Neuron (in vitro differentiated cells): Measurements from ENCODE around the gene ABHD6.
A peak's percentile ranks its signal among the peaks of the same experiment; 100 is the strongest.

Experiments used
- H2AFZ ChIP-seq: one replicate; pipeline ENCODE4 v1.6.1; 2013; ENCODE audit warnings: low read depth, mild to moderate bottlenecking, inconsistent platforms, low read length, moderate library complexity
- H3K27me3 ChIP-seq: one replicate; pipeline ENCODE4 v1.6.1; 2013; ENCODE audit warnings: low read length; ENCODE audit not compliant: insufficient read depth
- H3K36me3 ChIP-seq: one replicate; pipeline ENCODE4 v1.6.1; 2013; ENCODE audit warnings: low read length; ENCODE audit not compliant: insufficient read depth
- H3K4me1 ChIP-seq: one replicate; pipeline ENCODE4 v1.6.1; 2013; ENCODE audit warnings: low read length; ENCODE audit not compliant: insufficient read depth
- H3K4me3 ChIP-seq: 2 replicates; pipeline ENCODE4 v1.5.1; 2013; ENCODE audit warnings: mild to moderate bottlenecking, low read length, moderate library complexity
- H3K9me3 ChIP-seq: one replicate; pipeline ENCODE4 v1.6.1; 2013; ENCODE audit warnings: low read length

ABHD6 gene

GRCh38 chr3:58299839-58300516, 62.4 kb downstream of the ABHD6 start:
- Histone ChIP-seq H3K27me3 (peaks cover 24% of the 10 kb centered on the region), H3K4me1 (peaks cover 3% of the 10 kb centered on the region), H3K36me3 (no peaks in the 10 kb centered on the region), H2AFZ (peak overlapping the region; percentile 51), H3K4me3 (no peak overlapping the region), H3K9me3 (no peaks in the 10 kb centered on the region)

GRCh38 chr3:58305882-58306711, 68.5 kb downstream of the ABHD6 start, which contains the start of the genes HTD2 and RPP14:
Gene HTD2, plus strand, starts transcription at chr3:58306520. Its CDS starts 11,094 bp downstream, at chr3:58317614.
Gene RPP14, plus strand, starts transcription at chr3:58306245. Its CDS starts 4,085 bp downstream, at chr3:58310330.
- peaks cover 13% of the 10 kb centered on the region for H3K4me1 ChIP-seq
- no peaks in the 10 kb centered on the region for H3K9me3 ChIP-seq
- peaks cover 7% of the 10 kb centered on the region for H3K27me3 ChIP-seq
- peaks cover 28% of the 10 kb centered on the region for H3K36me3 ChIP-seq
- peak within 1 kb of the TSS; percentile 92 for H3K4me3 ChIP-seq
- H2AFZ ChIP-seq, result peak within 1 kb of the TSS; percentile 48

- H3K4me3 ChIP-seq, result peak overlapping the region; percentile 92
- no peaks in the 10 kb centered on the region for H3K27me3 ChIP-seq
- H3K9me3 ChIP-seq, result no peaks in the 10 kb centered on the region
- no peak overlapping the region for H2AFZ ChIP-seq
- peaks cover 41% of the 10 kb centered on the region for H3K36me3 ChIP-seq
- peaks cover 13% of the 10 kb centered on the region for H3K4me1 ChIP-seq
These were observed 70.1 kb downstream of the ABHD6 start for GRCh38 chr3:58307639-58308215.

GRCh38 chr3:58308728-58309127, 71.1 kb downstream of the ABHD6 start:
- Histone ChIP-seq H3K4me3 (no peak overlapping the region), H3K27me3 (no peaks in the 10 kb centered on the region), H3K36me3 (peaks cover 46% of the 10 kb centered on the region), H3K9me3 (no peaks in the 10 kb centered on the region), H2AFZ (no peak overlapping the region), H3K4me1 (peaks cover 13% of the 10 kb centered on the region)

- H3K9me3 ChIP-seq, result no peaks in the 10 kb centered on the region
- H3K4me3 ChIP-seq, result no peak overlapping the region
- peaks cover 55% of the 10 kb centered on the region for H3K36me3 ChIP-seq
- H3K4me1 ChIP-seq, result no peaks in the 10 kb centered on the region
- H2AFZ ChIP-seq, result no peak overlapping the region
- no peaks in the 10 kb centered on the region for H3K27me3 ChIP-seq
These were observed 80.2 kb downstream of the ABHD6 start for GRCh38 chr3:58317811-58318210.

- Histone ChIP-seq H2AFZ (no peak overlapping the region), H3K4me1 (peaks cover 6% of the 10 kb centered on the region), H3K36me3 (peaks cover 28% of the 10 kb centered on the region), H3K27me3 (no peaks in the 10 kb centered on the region), H3K4me3 (no peak overlapping the region), H3K9me3 (no peaks in the 10 kb centered on the region)
These were observed 84.2 kb downstream of the ABHD6 start for GRCh38 chr3:58321791-58322190.

- Histone ChIP-seq H3K36me3 (peaks cover 18% of the 10 kb centered on the region), H3K9me3 (no peaks in the 10 kb centered on the region), H3K4me1 (peaks cover 6% of the 10 kb centered on the region), H2AFZ (no peak overlapping the region), H3K4me3 (no peak overlapping the region), H3K27me3 (no peaks in the 10 kb centered on the region)
These were observed 85.2 kb downstream of the ABHD6 start for GRCh38 chr3:58322793-58323192.

GRCh38 chr3:58323529-58324390, 86.2 kb downstream of the ABHD6 start:
- Histone ChIP-seq H3K27me3 (no peaks in the 10 kb centered on the region), H3K9me3 (no peaks in the 10 kb centered on the region), H3K4me3 (no peak overlapping the region), H2AFZ (no peak overlapping the region), H3K36me3 (peaks cover 10% of the 10 kb centered on the region), H3K4me1 (peaks cover 6% of the 10 kb centered on the region)

GRCh38 chr3:58324391-58325390, 87.1 kb downstream of the ABHD6 start:
- H3K27me3 ChIP-seq, result no peaks in the 10 kb centered on the region
- no peak overlapping the region for H2AFZ ChIP-seq
- H3K4me3 ChIP-seq, result no peak overlapping the region
- peaks cover 4% of the 10 kb centered on the region for H3K36me3 ChIP-seq
- H3K4me1 ChIP-seq, result peaks cover 6% of the 10 kb centered on the region
- no peaks in the 10 kb centered on the region for H3K9me3 ChIP-seq

- Histone ChIP-seq H2AFZ (no peak overlapping the region), H3K4me1 (peaks cover 6% of the 10 kb centered on the region), H3K9me3 (no peaks in the 10 kb centered on the region), H3K4me3 (no peak overlapping the region), H3K27me3 (no peaks in the 10 kb centered on the region), H3K36me3 (no peaks in the 10 kb centered on the region)
These were observed 88.0 kb downstream of the ABHD6 start for GRCh38 chr3:58325525-58325992.

GRCh38 chr3:58326267-58326900, 88.8 kb downstream of the ABHD6 start:
- H3K36me3 ChIP-seq, result no peaks in the 10 kb centered on the region
- H3K9me3 ChIP-seq, result no peaks in the 10 kb centered on the region
- H3K4me1 ChIP-seq, result peaks cover 6% of the 10 kb centered on the region
- H2AFZ ChIP-seq, result no peak overlapping the region
- H3K4me3 ChIP-seq, result no peak overlapping the region
- no peaks in the 10 kb centered on the region for H3K27me3 ChIP-seq
